ENCODE measurements around the gene THEM4. TPM values are rescaled to one million over a fixed set of nuclear protein-coding genes. Genes with fewer than 3 reads are reported as not detected.

Gene THEM4
- total and polyA plus RNA-seq, 7 donors, result 4.9 to 21.9 (median 16.1) TPM

GRCh38 chr1:151920149-151920548 is 10.8 kb upstream of the THEM4 start:
- no peak for DNase-seq
- Histone ChIP-seq H3K27me3 (no peaks in the 10 kb centered on the region), H3K4me3 (no peak overlapping the region), H3K27ac (no peak overlapping the region), H3K36me3 (no peaks in the 10 kb centered on the region), H3K9me3 (no peaks in the 10 kb centered on the region), H3K4me1 (no peaks in the 10 kb centered on the region)
- TF ChIP-seq CTCF (IDR thresholded peaks at IDR 0.05), result no peak
- no peak for TF ChIP-seq POLR2AphosphoS5 (IDR thresholded peaks at IDR 0.05)
- no peak for TF ChIP-seq EP300 (IDR thresholded peaks at IDR 0.05)
- TF ChIP-seq POLR2A (IDR thresholded peaks at IDR 0.05), result no peak
- WGBS, 2 donors, result 39 to 58% methylated on average over 3 of the region's 3 CpGs
- intact Hi-C loops (cut with DNase I), result no loop called here

- no peaks in the 10 kb centered on the region for H3K27me3 ChIP-seq
- H3K4me3 ChIP-seq, result no peak overlapping the region
- H3K4me1 ChIP-seq, result no peaks in the 10 kb centered on the region
- 82% methylated on average over 6 of the region's 6 CpGs for WGBS, 2 donors
- no peaks in the 10 kb centered on the region for H3K9me3 ChIP-seq
- H3K27ac ChIP-seq, result no peak overlapping the region
- no peak for DNase-seq
- no peak for TF ChIP-seq POLR2AphosphoS5 (IDR thresholded peaks at IDR 0.05)
- TF ChIP-seq POLR2A (IDR thresholded peaks at IDR 0.05), result no peak
- TF ChIP-seq CTCF (IDR thresholded peaks at IDR 0.05), result no peak
- TF ChIP-seq EP300 (IDR thresholded peaks at IDR 0.05), result no peak
- no peaks in the 10 kb centered on the region for H3K36me3 ChIP-seq
- intact Hi-C loops (cut with DNase I), result no loop called here
These were observed 9.7 kb upstream of the THEM4 start for GRCh38 chr1:151918819-151919610.

- H3K36me3 ChIP-seq, result no peaks in the 10 kb centered on the region
- no peak for DNase-seq
- H3K9me3 ChIP-seq, result no peaks in the 10 kb centered on the region
- no peak overlapping the region for H3K4me3 ChIP-seq
- intact Hi-C loops (cut with DNase I), result no loop called here
- H3K4me1 ChIP-seq, result no peaks in the 10 kb centered on the region
- H3K27me3 ChIP-seq, result no peaks in the 10 kb centered on the region
- WGBS, 2 donors, result 91% methylated on average over 3 of the region's 3 CpGs
- H3K27ac ChIP-seq, result no peak overlapping the region
- TF ChIP-seq POLR2AphosphoS5 (IDR thresholded peaks at IDR 0.05), result no peak
- TF ChIP-seq POLR2A (IDR thresholded peaks at IDR 0.05), result no peak
- TF ChIP-seq EP300 (IDR thresholded peaks at IDR 0.05), result no peak
- no peak for TF ChIP-seq CTCF (IDR thresholded peaks at IDR 0.05)
These were observed 8.8 kb upstream of the THEM4 start for GRCh38 chr1:151918156-151918555.

- DNase-seq, result no peak
- H3K36me3 ChIP-seq, result no peaks in the 10 kb centered on the region
- no peak overlapping the region for H3K4me3 ChIP-seq
- H3K9me3 ChIP-seq, result peaks cover 0 to 1% (median 0%) of the 10 kb centered on the region in 4 donors
- H3K4me1 ChIP-seq, result no peaks in the 10 kb centered on the region
- H3K27me3 ChIP-seq, result no peaks in the 10 kb centered on the region
- 89% methylated on average over 7 of the region's 7 CpGs for WGBS, 2 donors
- TF ChIP-seq POLR2A (IDR thresholded peaks at IDR 0.05) (no peak), EP300 (IDR thresholded peaks at IDR 0.05) (no peak), POLR2AphosphoS5 (IDR thresholded peaks at IDR 0.05) (no peak), CTCF (IDR thresholded peaks at IDR 0.05) (no peak)
- intact Hi-C loops (cut with DNase I), result no loop called here
- no peak overlapping the region for H3K27ac ChIP-seq
These were observed 7.5 kb upstream of the THEM4 start for GRCh38 chr1:151916726-151917370.
